Erythroblast (primary cell): ENCODE data around the gene TBCA.

Experiments used
- DNase-seq, 2 experiments: peaks; one replicate each; lab custom pipeline; 2025; lab: John Stamatoyannopoulos, UW
- GATA1 ChIP-seq: IDR thresholded peaks from 2 replicates; pipeline ENCODE4 v1.6.1; 2011; ENCODE audit warnings: low read depth, mild to moderate bottlenecking, control low read depth, low read length, moderate library complexity
- POLR2A ChIP-seq: IDR thresholded peaks from 2 replicates; pipeline ENCODE4 v1.6.1; 2011; ENCODE audit warnings: mild to moderate bottlenecking, low read length

Gene TBCA

GRCh38 chr5:77778881-77779438 is 2.8 kb upstream of the TBCA start:
- DNase-seq = peak in 1 of 2 experiments; percentile 16
- TF ChIP-seq POLR2A (no peak), GATA1 (no peak)

GRCh38 chr5:77778398-77778797 is 2.3 kb upstream of the TBCA start:
- no peak for TF ChIP-seq POLR2A
- no peak for TF ChIP-seq GATA1
- DNase-seq = no peak

- no peak for DNase-seq
- TF ChIP-seq POLR2A (no peak), GATA1 (no peak)
Observed at GRCh38 chr5:77777911-77778310, 1.8 kb upstream of the TBCA start.

DNA sequence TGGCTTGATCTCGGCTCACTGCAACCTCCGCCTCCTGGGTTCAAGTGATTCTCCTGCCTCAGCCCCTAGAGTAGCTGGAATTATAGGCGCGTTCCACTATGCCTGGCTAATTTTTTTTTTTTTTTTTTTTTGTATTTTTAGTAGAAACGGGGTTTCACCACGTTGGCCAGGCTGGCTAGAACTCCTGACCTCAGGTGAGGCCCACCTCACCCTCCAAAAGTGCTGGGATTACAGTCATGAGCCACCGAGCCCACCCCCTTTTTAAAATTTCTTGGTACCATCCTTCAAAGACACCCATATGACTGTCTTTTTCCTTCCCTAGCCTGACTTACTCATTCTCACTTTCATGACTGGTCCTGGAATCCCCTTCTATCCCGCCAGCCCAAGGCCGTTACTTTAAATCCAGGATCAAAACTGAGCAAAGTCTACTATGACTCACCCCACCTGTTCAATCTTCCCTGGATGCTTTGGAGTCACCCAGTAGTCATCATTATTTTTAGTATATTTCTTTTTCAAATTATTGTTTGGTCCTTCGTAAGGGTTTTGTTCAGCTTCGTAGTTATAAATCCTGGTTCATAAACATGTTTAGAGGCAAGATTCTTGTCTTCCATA is 1.2 kb upstream of the TBCA start:
- DNase-seq = no peak
- no peak for TF ChIP-seq POLR2A
- TF ChIP-seq GATA1 = no peak

- DNase-seq = no peak
- no peak for TF ChIP-seq POLR2A
- no peak for TF ChIP-seq GATA1
Observed at GRCh38 chr5:77776554-77777206, 541 bp upstream of the TBCA start.

GRCh38 chr5:77774981-77775789 is 954 bp downstream of the TBCA start:
- peak; percentile 85 to 90 for DNase-seq
- TF ChIP-seq POLR2A (no peak), GATA1 (no peak)

DNA sequence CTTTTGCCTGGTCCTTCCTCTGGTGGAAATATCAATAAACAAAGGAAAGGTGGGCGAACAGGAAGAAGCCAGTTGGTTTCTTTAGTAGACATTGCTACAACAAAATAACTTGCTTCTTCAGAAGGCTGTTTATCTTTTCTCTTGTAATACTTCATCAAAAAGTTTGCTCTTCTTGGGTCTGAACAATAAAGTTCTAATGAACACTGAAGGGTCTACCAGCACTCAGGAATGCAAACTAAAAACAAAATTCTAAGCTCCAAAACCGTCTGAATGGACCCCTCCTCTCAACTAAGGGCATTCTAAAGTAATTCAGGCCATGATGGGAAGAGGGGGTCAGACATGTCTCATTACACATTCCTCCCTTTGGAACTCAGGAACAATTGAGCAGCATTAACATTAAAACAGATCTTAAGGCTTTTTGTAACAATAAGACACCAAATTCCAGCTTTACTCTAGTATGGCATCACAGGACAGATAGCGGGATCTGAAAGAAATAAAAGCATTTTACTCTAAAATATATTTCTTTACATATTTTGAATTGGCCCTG is 2.3 kb downstream of the TBCA start:
- TF ChIP-seq POLR2A (no peak), GATA1 (no peak)
- peak; percentile 7 to 21 for DNase-seq

DNA sequence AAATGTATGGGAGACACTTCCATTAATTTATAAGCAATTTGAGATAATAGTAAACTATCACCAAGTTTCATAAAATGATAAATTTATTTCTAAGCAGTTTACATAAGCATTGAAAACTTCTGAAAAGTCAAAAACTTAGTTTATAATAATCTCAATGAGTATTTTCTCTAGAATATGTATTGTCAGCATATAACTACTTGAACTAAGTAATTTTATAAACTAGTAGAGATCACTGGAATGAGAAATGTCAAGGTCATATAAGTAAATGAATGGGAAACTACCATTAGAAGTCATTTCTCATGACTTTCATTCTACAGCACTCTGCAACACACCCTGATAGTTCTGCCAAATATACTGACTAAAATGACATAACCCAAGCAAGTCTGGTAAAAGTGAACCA is 3.4 kb downstream of the TBCA start:
- TF ChIP-seq POLR2A (no peak), GATA1 (no peak)
- DNase-seq = peak; percentile 12 to 32

- DNase-seq = no peak
- no peak for TF ChIP-seq GATA1
- TF ChIP-seq POLR2A = peak; percentile 20
Observed at GRCh38 chr5:77771452-77771851, 4.7 kb downstream of the TBCA start.

GRCh38 chr5:77770293-77771005 is 5.7 kb downstream of the TBCA start:
- DNase-seq = no peak
- TF ChIP-seq POLR2A (no peak), GATA1 (no peak)

DNA sequence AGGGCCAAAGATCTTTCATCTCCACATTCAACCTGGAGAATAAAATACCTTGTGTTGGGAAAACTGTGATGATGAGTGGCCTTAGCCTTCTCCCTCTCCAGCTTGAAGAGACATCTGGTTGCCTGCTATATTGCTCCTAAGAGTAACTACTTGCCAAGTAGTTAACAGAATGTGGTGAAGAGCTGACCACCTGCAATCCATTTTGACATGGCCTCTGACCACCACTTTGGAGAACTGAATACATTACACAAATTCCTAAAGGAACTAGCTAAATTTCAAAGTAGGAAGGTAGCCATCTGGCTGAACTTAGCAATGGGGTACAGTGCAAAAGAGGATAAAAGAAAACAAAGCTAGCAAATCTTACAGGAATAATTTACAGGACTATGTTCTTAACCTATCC is 7.2 kb downstream of the TBCA start:
- TF ChIP-seq GATA1 (no peak), POLR2A (no peak)
- no peak for DNase-seq

DNA sequence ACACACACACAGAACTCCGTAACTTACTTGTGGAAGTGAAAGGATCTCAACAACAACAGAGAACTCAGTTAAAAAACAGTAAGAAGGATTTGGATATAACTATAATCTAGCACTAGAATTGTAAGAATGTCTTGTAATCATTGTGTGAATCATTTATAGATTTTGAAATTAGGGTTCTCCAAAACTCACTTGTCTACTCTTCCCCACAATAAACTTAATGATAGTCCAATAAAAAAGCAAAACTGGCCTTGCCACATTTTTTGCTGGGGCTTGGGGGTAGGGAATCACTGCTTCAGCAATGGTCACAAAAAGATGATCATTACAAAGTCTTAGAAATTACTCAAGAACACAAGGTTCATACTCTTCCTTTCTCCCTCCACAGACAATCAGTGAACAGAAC is 8.8 kb downstream of the TBCA start:
- TF ChIP-seq GATA1 (no peak), POLR2A (no peak)
- DNase-seq = no peak

DNA sequence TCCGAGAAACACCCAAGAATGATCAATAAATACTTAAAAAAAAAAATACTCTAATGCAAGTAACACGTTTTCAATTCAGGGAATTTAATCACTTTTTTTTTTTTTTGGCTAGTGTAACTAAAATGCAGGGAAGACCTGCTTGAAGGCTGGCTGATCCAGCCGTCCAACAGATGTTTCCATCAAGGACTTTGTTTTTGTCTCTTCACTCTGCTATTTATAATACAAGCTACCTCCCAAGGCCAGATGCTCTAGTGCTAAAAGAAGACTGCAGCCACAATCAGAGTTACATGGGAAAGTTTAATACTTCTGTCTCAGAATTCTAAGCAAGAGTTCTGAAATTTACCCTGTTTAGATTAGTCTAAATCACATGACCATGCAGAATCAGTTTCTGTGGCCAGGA is 14.5 kb downstream of the TBCA start:
- TF ChIP-seq GATA1 = no peak
- DNase-seq = no peak
